Endothelial cell (in vitro differentiated cells): ENCODE results near the gene ORC4. TPM values are rescaled to one million over a fixed set of nuclear protein-coding genes. Genes with fewer than 3 reads are reported as not detected.

ENCODE experiments used
- DNase-seq: peaks from one replicate; pipeline ENCODE4 v3.0.0; 2021; ENCODE audit warnings: low spot score
- H3K27ac Mint-ChIP-seq: one replicate; pipeline ENCODE4 v1.8.0; 2021; ENCODE audit warnings: mixed read lengths, inconsistent platforms; ENCODE audit not compliant: unreplicated experiment
- H3K27me3 Mint-ChIP-seq: one replicate; pipeline ENCODE4 v1.8.0; 2021; ENCODE audit warnings: mild to moderate bottlenecking, moderate library complexity, mixed read lengths, inconsistent platforms; ENCODE audit not compliant: unreplicated experiment
- H3K36me3 Mint-ChIP-seq: one replicate; pipeline ENCODE4 v1.8.0; 2021; ENCODE audit warnings: mild to moderate bottlenecking, low read depth, mixed read lengths, inconsistent platforms; ENCODE audit not compliant: unreplicated experiment
- H3K4me1 Mint-ChIP-seq: one replicate; pipeline ENCODE4 v1.8.0; 2021; ENCODE audit warnings: mild to moderate bottlenecking, mixed read lengths, inconsistent platforms; ENCODE audit not compliant: unreplicated experiment
- H3K4me3 Mint-ChIP-seq: one replicate; pipeline ENCODE4 v1.8.0; 2021; ENCODE audit warnings: mild to moderate bottlenecking, mixed read lengths, inconsistent platforms; ENCODE audit not compliant: unreplicated experiment
- H3K9me3 Mint-ChIP-seq: one replicate; pipeline ENCODE4 v1.8.0; 2021; ENCODE audit warnings: mixed read lengths, inconsistent platforms; ENCODE audit not compliant: unreplicated experiment
- CTCF ChIP-seq: fragments of 200-600 bp; sonication (generic); IDR thresholded peaks from one replicate; pipeline ENCODE4 v1.5.0; 2021; ENCODE audit warnings: antibody characterized with exemption; ENCODE audit not compliant: unreplicated experiment
- total RNA-seq: library from RNA; stranded (reverse); fragmentation: NEBNext Ultra II Directional; extraction: Animal tissue kit (Norgen Biotek cat#: 25700); gene quantifications from one replicate; pipeline ENCODE4 v1.2.1, GENCODE V29; 2021; ENCODE audit not compliant: unreplicated experiment

The ORC4 gene
- total RNA-seq, 1 donor from 2014 or later, result 41.3 TPM

GRCh38 chr2:148042219-148042618, 21.7 kb upstream of the ORC4 start:
- no peaks in the 10 kb centered on the region for H3K27me3 Mint-ChIP-seq
- no peak for TF ChIP-seq CTCF
- H3K36me3 Mint-ChIP-seq, result no peaks in the 10 kb centered on the region
- H3K4me3 Mint-ChIP-seq, result no peak overlapping the region
- no peaks in the 10 kb centered on the region for H3K4me1 Mint-ChIP-seq
- H3K9me3 Mint-ChIP-seq, result no peaks in the 10 kb centered on the region
- no peak for DNase-seq
- H3K27ac Mint-ChIP-seq, result no peak overlapping the region

DNA sequence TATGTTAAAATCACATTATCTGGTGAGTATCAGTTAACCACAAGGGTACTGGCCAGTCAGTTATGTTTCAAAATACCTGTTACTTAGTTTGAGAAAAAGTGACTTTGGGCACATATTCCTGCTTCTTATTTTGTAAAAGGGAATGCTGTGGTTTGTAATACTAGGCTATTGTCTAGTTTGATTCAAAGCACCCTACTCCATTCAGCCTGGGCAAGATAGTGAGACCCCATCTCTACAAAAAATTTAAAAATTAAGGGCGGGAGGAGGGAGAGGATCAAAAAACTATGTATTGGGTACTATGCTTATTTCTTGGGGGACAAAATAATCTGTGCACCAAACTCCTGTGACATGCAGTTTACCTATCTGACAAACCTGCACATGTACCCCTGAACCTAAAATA, 19.2 kb upstream of the ORC4 start:
- Mint-ChIP-seq H3K27me3 (no peaks in the 10 kb centered on the region), H3K4me1 (no peaks in the 10 kb centered on the region), H3K36me3 (no peaks in the 10 kb centered on the region), H3K4me3 (no peak overlapping the region), H3K27ac (no peak overlapping the region), H3K9me3 (no peaks in the 10 kb centered on the region)
- no peak for TF ChIP-seq CTCF
- no peak for DNase-seq

DNA sequence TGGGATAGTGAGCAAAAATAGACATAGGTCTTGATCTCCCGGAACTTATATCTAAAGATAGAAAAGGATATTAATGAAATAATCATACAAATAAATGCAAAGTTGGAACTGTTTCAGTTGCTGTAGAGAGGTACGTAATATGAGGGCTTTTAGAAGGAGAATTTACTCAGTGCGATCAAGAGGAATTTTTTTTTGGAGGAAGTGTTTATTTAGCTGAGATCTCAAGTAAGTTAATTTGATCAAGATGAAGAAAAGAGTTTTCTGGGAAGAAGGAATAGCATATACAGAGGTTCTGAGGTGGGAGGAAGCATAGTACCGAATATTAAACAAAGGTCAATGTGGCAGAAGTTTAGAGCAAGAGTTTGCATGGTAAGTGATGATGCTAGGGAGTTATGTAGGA, 11.7 kb upstream of the ORC4 start:
- no peak for TF ChIP-seq CTCF
- Mint-ChIP-seq H3K27ac (no peak overlapping the region), H3K27me3 (no peaks in the 10 kb centered on the region), H3K4me1 (no peaks in the 10 kb centered on the region), H3K4me3 (no peak overlapping the region), H3K36me3 (no peaks in the 10 kb centered on the region), H3K9me3 (no peaks in the 10 kb centered on the region)
- no peak for DNase-seq

DNA sequence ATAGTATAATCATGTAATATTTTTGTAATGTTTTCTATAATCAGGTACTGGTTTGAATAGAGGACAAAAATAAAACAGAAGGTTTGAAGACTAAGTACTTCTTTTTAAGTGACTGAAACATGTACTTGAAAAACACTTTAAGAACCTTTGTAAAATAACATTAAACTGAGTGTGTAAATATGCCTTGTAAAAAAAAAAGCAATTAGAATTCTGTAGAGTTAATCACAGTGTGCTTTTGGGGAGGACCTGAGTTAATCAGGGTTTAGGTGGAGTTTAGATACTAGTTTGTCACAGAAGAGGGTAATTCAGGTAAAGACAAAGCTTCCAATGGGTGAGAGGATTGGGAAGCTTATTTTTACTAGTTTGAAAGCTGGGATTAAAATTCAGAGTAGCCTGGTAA, 10.6 kb upstream of the ORC4 start:
- Mint-ChIP-seq H3K27ac (no peak overlapping the region), H3K9me3 (no peaks in the 10 kb centered on the region), H3K4me1 (no peaks in the 10 kb centered on the region), H3K36me3 (no peaks in the 10 kb centered on the region), H3K27me3 (no peaks in the 10 kb centered on the region), H3K4me3 (no peak overlapping the region)
- no peak for DNase-seq
- TF ChIP-seq CTCF, result no peak

- no peak for TF ChIP-seq CTCF
- Mint-ChIP-seq H3K4me1 (peaks cover 1% of the 10 kb centered on the region), H3K27ac (no peak overlapping the region), H3K4me3 (no peak overlapping the region), H3K27me3 (no peaks in the 10 kb centered on the region), H3K9me3 (no peaks in the 10 kb centered on the region), H3K36me3 (no peaks in the 10 kb centered on the region)
- no peak for DNase-seq
These were observed 8.2 kb upstream of the ORC4 start for GRCh38 chr2:148028781-148029180.
